Dermis microvascular lymphatic vessel endothelial cell (primary cell): Measurements from ENCODE around the gene SLC22A23. TPM values are rescaled to one million over a fixed set of nuclear protein-coding genes. Genes with fewer than 3 reads are reported as not detected.

Experiments used
- DNase-seq, 2 donors: peaks; one replicate each; pipeline versions ENCODE4 v3.0.0 to v3.0.0-alpha.2; 2010; ENCODE audit warnings: low read depth in 2 of 2
- total RNA-seq: library from RNA; depleted of rRNA; stranded (reverse); fragments of >200 nt; gene quantifications from 2 replicates; pipeline ENCODE4 v1.2.1, GENCODE V29; 2014

Gene SLC22A23
- total RNA-seq, 1 donor from 2014 or later, result 29.4 TPM

GRCh38 chr6:3355011-3355357 is 101.9 kb downstream of the SLC22A23 start:
- DNase-seq, result no peak

DNA sequence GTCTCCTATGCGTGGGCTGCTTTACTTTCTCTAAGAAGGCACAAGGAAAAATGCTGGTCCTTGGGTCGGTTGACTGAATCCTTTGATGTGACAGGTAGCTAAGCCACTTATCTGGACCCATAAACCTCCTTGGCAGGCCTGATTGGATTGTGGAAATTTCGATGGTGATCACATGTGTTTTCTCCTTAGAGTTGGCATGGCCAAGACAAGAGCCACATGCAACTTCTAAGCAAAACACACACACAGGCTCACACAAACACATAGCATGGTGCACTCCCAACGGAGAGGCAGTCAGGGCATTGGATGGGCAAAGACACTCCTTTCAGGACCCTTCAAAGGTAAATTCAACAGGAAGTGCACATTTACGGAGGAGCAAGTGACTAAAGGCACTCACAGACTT is 102.9 kb downstream of the SLC22A23 start:
- no peak for DNase-seq

GRCh38 chr6:3353213-3353903 is 103.5 kb downstream of the SLC22A23 start:
- DNase-seq, result no peak

DNA sequence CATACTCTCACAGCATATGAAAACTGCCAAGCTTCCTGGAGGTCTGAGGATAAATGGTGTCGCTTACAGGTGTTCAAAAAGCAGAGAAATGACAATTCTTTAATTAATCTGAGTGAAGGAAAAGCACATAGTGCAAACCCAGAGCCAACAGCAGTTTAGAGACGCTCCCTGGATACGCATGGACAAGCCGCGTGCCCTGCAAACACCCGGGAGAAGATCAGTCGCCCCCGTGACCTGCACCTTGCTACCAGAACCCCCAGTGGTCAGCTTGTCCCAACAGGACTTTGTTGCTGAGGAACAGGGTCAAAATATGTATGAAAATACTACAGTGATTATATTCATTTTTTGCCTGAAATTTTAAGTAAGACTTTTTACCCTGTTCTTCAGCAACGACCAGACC is 104.2 kb downstream of the SLC22A23 start:
- no peak for DNase-seq

DNA sequence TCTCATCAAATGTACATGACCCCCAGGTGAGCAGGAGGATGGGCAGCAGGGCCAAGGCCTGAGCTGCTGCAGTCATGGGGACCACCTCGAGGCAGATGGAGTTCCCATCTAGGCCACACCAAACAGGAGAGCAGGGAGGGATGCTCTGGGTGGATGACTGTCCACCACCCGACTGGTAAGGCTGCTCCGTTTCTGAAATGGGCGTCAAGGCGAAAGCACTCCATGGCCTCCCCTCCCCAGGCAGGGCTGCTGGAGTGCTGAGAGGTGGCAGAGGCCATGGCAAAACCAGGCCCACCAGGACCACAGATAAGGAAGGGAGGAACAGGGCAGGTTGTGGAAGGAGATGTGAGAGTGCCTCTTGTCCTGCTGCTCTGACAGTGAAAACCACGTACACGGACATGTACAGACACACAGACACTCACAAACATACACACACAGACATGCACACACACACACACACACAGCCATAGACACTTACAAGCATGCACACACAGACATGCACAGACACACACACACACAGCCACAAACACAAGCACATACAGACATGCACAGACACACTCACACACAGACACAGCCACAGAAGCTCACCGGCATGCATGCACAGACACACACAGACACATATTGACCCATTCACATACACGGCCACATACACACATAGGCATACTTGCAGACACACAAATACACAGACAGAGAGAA is 104.9 kb downstream of the SLC22A23 start:
- no peak for DNase-seq

- peak; percentile 17 to 37 for DNase-seq
These were observed 105.7 kb downstream of the SLC22A23 start for GRCh38 chr6:3351105-3351676.

- no peak for DNase-seq
These were observed 106.5 kb downstream of the SLC22A23 start for GRCh38 chr6:3350252-3350796.

DNA sequence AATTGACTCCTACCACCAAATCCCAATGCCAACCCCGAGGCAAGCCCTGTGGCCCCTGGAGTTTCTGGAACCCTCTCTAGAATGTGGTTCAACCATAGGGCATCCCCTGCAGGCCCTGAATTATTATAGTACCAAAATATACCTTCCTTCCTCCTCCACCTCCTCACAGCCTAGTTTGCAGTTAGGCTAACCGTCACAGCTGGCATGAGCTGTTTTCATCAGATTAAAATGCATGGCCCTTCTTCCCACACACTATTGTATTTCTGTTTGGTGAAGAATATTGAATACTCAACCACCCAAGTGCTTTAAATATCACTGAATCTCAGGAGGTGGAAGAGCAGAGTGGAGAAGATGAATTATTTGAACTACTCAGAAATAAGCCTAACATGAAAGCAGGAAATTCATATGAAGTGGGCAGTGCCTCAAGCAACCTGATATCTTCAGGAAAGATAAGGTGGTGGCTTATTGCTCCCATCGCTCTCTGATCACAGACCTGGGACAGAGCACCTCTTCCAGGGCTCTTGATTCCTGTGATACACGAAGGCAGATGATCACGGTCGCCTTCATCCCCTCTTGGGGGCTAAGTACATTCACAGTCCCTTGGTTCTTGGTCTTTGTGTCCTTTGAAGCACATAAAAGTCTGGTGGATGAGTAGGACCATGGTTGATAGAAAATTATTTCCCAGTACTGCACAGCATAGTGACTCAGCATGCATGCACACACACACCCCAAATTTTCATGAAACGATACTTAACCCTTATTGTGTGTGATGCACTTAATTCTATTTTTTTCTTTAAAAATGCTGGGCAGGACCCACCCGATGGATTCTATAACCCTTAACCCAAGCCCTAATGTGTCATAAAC is 107.2 kb downstream of the SLC22A23 start:
- no peak for DNase-seq

GRCh38 chr6:3348821-3349220 is 108.0 kb downstream of the SLC22A23 start:
- no peak for DNase-seq

DNA sequence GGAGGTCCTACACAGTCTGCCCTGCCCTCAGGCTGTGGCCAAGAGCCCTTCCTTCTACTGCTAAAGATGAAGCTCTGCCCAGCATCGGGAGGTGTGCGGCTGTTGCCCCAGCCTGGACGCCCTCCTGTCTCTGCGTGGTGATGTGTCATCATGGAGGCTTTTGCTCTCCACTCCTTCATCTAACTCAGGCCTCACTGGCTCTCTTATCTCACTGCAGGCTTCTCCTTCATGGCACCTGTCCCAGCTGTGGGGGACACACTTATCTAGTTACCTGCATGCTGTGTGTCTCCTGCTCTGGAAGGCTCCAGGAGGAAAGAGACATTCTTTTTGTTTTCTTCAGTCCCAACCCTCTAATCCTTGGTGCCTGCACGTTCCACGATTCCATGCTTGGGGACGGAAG is 109.0 kb downstream of the SLC22A23 start:
- no peak for DNase-seq

DNA sequence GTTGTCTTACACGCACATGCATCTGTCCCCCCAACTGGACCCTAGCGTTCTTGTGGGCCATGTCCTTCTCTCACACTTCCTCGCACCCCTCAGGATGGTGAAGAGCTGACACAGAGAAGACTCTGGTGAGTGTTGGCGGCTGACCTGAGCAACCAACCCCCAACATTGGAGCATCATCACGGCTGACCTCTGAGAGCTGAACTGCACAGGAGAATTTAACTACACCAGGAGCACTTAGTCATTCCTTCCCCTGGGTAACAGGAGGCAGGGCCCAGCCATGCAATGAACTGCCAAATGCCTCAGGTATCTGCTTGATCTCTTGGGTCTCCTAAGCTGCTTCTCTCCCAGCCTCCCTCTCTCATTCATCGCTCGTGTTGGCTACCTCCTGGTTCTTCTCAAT is 109.6 kb downstream of the SLC22A23 start:
- no peak for DNase-seq

- DNase-seq, result no peak
These were observed 110.4 kb downstream of the SLC22A23 start for GRCh38 chr6:3346476-3346875.

DNA sequence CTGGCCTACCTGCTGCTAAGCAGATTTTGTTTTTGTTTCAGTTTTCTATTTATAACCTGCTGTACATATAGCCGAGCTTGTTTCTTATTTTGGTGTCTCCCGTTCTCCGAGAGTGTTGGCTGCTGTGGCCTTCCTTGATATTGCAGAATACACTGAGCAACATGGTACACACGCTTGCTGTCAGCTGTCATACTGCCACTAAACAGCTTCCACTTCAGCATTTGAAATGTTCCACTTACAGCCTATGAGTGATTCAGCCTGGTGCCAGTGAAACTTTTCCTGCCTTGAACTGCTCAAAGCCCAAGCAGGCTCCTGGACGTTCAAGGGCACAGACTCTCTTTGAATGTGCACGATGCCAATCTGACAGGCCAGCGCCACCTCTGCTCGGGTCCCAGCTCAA is 111.0 kb downstream of the SLC22A23 start:
- DNase-seq, result no peak

- DNase-seq, result no peak
These were observed 113.6 kb downstream of the SLC22A23 start for GRCh38 chr6:3343089-3343883.

DNA sequence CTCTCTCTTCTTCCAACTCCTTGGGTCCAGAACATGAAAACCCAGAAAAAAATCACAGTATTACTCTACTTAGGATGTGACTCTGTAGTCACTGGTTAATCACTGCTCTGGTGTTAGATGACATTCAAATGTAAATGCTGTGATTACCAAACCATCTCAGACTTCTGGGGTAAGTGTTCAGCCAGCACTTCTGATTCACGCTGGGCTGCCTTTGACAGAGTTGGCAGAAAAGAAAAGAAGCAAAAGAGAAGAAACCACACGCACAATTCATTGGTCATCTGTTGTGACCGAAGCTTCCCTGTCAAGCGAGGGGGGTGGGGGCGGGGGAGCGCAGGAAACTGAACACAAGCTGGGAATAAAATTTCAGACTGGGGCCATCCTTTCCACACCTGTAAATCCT is 115.4 kb downstream of the SLC22A23 start:
- DNase-seq, result no peak

- no peak for DNase-seq
These were observed 116.0 kb downstream of the SLC22A23 start for GRCh38 chr6:3340894-3341293.

GRCh38 chr6:3340358-3340802 is 116.5 kb downstream of the SLC22A23 start:
- DNase-seq, result no peak

GRCh38 chr6:3339811-3340210 is 117.0 kb downstream of the SLC22A23 start:
- DNase-seq, result no peak

GRCh38 chr6:3337521-3338350 is 119.1 kb downstream of the SLC22A23 start:
- DNase-seq, result peak in 1 of 2 donors; percentile 76
